Adrenal gland (tissue), 5 donors: ENCODE results near the gene TPCN1.

Experiments
- POLR2A ChIP-seq, 2 donors: fragments of 450-650 bp; IDR thresholded peaks; one replicate each; pipeline ENCODE4 v1.6.1; 2017; ENCODE audit warnings: antibody characterized with exemption in 2 of 2, mild to moderate bottlenecking in 2 of 2, moderate library complexity in 1 of 2
- TF ChIP-seq, protein P1 (sequence below), 6 experiments: fragments of 450-650 bp in 4 of 6; fragments of 200-600 bp in 2 of 6; sonication (generic) in 1 of 6; IDR thresholded peaks; 1 replicate in 5 of 6; 2 replicates in 1 of 6; pipeline versions ENCODE4 v1.5.1 to v1.8.0; 2016 to 2021; ENCODE audit warnings: antibody characterized with exemption in 6 of 6, mild to moderate bottlenecking in 2 of 6, moderate library complexity in 1 of 6
- donor health status: DM: no; HTN: no; CAD: no.

DNA sequence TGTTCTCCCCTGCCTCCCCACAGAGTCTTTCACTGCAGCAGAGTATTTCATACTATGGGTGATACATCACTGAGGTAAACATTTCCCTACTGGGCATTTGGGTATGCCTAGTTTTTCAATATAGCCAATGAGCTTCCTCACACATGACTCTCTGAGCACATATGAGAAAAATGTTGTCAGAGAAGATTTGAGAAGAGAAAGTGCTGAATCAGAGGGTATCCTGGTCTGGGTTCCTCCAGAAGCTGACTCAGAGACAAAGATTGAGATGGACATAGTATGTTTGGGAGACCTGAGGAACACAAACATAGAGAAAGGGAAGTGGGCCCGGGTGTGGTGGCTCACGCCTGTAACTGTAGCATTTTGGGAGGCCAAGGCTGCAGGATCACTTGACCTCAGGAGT, 101.1 kb downstream of the TPCN1 start:
- TF ChIP-seq POLR2A (IDR thresholded peaks at IDR 0.05): no peak
- TF ChIP-seq, protein P1, sequence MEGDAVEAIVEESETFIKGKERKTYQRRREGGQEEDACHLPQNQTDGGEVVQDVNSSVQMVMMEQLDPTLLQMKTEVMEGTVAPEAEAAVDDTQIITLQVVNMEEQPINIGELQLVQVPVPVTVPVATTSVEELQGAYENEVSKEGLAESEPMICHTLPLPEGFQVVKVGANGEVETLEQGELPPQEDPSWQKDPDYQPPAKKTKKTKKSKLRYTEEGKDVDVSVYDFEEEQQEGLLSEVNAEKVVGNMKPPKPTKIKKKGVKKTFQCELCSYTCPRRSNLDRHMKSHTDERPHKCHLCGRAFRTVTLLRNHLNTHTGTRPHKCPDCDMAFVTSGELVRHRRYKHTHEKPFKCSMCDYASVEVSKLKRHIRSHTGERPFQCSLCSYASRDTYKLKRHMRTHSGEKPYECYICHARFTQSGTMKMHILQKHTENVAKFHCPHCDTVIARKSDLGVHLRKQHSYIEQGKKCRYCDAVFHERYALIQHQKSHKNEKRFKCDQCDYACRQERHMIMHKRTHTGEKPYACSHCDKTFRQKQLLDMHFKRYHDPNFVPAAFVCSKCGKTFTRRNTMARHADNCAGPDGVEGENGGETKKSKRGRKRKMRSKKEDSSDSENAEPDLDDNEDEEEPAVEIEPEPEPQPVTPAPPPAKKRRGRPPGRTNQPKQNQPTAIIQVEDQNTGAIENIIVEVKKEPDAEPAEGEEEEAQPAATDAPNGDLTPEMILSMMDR (IDR thresholded peaks at IDR 0.05): no peak
